IMR-90 (cell line): Measurements from ENCODE around the gene CTBP2. TPM values are rescaled to one million over a fixed set of nuclear protein-coding genes. Genes with fewer than 3 reads are reported as not detected.

Source experiments
- ATAC-seq: fragments of 200-7000 bp; cut with Tn5 transposase; 2 replicates; pipeline ENCODE4 v1.9.1; 2020; ENCODE audit warnings: low read depth, mild to moderate bottlenecking, moderate library complexity
- BruUV-seq: library from RNA; stranded (reverse); fragments of 400-500 nt; replicated peaks from 2 replicates; lab custom pipeline; 2021; lab: Mats Ljungman, UMichigan
- CTCF ChIA-PET: fragments of 300-600 bp; formaldehyde crosslinking; extraction: SDS; loops from one replicate; lab custom pipeline; 2021; ENCODE audit warnings: antibody characterized with exemption; lab: Yijun Ruan, JAX
- POLR2A ChIA-PET: fragments of 300-600 bp; sonication (Branson Sonifier 250); formaldehyde crosslinking; loops from one replicate; lab custom pipeline; 2022; ENCODE audit warnings: antibody characterized with exemption; ENCODE audit not compliant: unreplicated experiment; lab: Charles Lee
- DNase-seq: peaks from one replicate; pipeline ENCODE4 v3.0.0; 2013
- H2AFZ ChIP-seq: replicated peaks from 2 replicates; pipeline ENCODE3; 2013; ENCODE audit warnings: low read length, mild to moderate bottlenecking; ENCODE audit not compliant: poor library complexity
- H2AK5ac ChIP-seq: 2 replicates; pipeline ENCODE4 v1.6.1; 2013; ENCODE audit warnings: low read depth, low read length, inconsistent platforms
- H2AK9ac ChIP-seq: replicated peaks from 2 replicates; pipeline ENCODE3; 2013; ENCODE audit warnings: mild to moderate bottlenecking, low read depth, low read length, moderate library complexity; ENCODE audit not compliant: poor library complexity
- H2BK120ac ChIP-seq: 2 replicates; pipeline ENCODE4 v1.6.1; 2013; ENCODE audit warnings: low read depth, low read length, inconsistent platforms
- H2BK15ac ChIP-seq: 3 replicates; pipeline ENCODE4 v1.6.1; 2013; ENCODE audit warnings: low read depth, low read length, inconsistent platforms
- H2BK20ac ChIP-seq: 2 replicates; pipeline ENCODE4 v1.6.1; 2013; ENCODE audit warnings: low read depth, mild to moderate bottlenecking, inconsistent platforms, low read length, moderate library complexity
- H2BK5ac ChIP-seq: 2 replicates; pipeline ENCODE4 v1.6.1; 2013; ENCODE audit warnings: mild to moderate bottlenecking, low read depth, low read length, inconsistent platforms; ENCODE audit not compliant: poor library complexity, severe bottlenecking
- H3K14ac ChIP-seq: replicated peaks from 2 replicates; pipeline ENCODE4 v1.6.1; 2013; ENCODE audit warnings: low read depth, low read length, inconsistent platforms
- H3K18ac ChIP-seq: 2 replicates; pipeline ENCODE4 v1.6.1; 2013; ENCODE audit warnings: low read depth, low read length, control low read depth
- H3K23ac ChIP-seq: 2 replicates; pipeline ENCODE4 v1.6.1; 2013; ENCODE audit warnings: low read depth, low read length, inconsistent platforms
- H3K27ac ChIP-seq: 2 replicates; pipeline ENCODE4 v1.5.1; 2013; ENCODE audit warnings: mild to moderate bottlenecking, control low read depth, low read length; ENCODE audit not compliant: insufficient read depth
- H3K27me3 ChIP-seq: 2 replicates; pipeline ENCODE4 v1.6.1; 2013; ENCODE audit warnings: low read length; ENCODE audit not compliant: control insufficient read depth, insufficient read depth
- H3K36me3 ChIP-seq: 2 replicates; pipeline ENCODE4 v1.6.1; 2013; ENCODE audit warnings: low read length, mixed read lengths; ENCODE audit not compliant: control insufficient read depth, insufficient read depth
- H3K4ac ChIP-seq: 2 replicates; pipeline ENCODE4 v1.6.1; 2013; ENCODE audit warnings: low read depth, low read length, inconsistent platforms
- H3K4me1 ChIP-seq: 2 replicates; pipeline ENCODE4 v1.6.1; 2013; ENCODE audit warnings: low read length, mixed read lengths; ENCODE audit not compliant: control insufficient read depth, insufficient read depth
- H3K4me2 ChIP-seq: 2 replicates; pipeline ENCODE4 v1.6.1; 2013; ENCODE audit warnings: low read depth, mild to moderate bottlenecking, control low read depth, low read length, moderate library complexity
- H3K4me3 ChIP-seq: 2 replicates; pipeline ENCODE4 v1.5.1; 2013; ENCODE audit warnings: low read depth, mild to moderate bottlenecking, control low read depth, low read length, moderate library complexity; ENCODE audit not compliant: insufficient read depth
- H3K56ac ChIP-seq: 2 replicates; pipeline ENCODE4 v1.6.1; 2013; ENCODE audit warnings: low read length, inconsistent platforms; ENCODE audit not compliant: insufficient read depth; ENCODE audit errors: extremely low read depth
- H3K79me1 ChIP-seq, 2 experiments: 2 replicates each; pipeline ENCODE4 v1.6.1; 2013; ENCODE audit warnings: low read length in 2 of 2, inconsistent platforms in 1 of 2, low read depth in 1 of 2
- H3K9ac ChIP-seq: 2 replicates; pipeline ENCODE4 v1.6.1; 2013; ENCODE audit warnings: low read depth, low read length, control low read depth
- H3K9me1 ChIP-seq: 2 replicates; pipeline ENCODE4 v1.6.1; 2013; ENCODE audit warnings: low read length, inconsistent platforms; ENCODE audit not compliant: insufficient read depth
- H3K9me3 ChIP-seq: 2 replicates; pipeline ENCODE4 v1.6.1; 2013; ENCODE audit warnings: low read length; ENCODE audit not compliant: control insufficient read depth, insufficient read depth
- H4K20me1 ChIP-seq: 2 replicates; pipeline ENCODE4 v1.6.1; 2013; ENCODE audit warnings: low read length, inconsistent platforms; ENCODE audit not compliant: insufficient read depth
- H4K5ac ChIP-seq: 2 replicates; pipeline ENCODE4 v1.6.1; 2013; ENCODE audit warnings: mild to moderate bottlenecking, low read depth, low read length, control low read depth
- H4K8ac ChIP-seq, 2 experiments: 2 replicates each; pipeline ENCODE4 v1.6.1; 2013; ENCODE audit warnings: low read depth in 2 of 2, low read length in 2 of 2, control low read depth in 1 of 2, inconsistent platforms in 1 of 2
- H4K91ac ChIP-seq: 2 replicates; pipeline ENCODE4 v1.6.1; 2013; ENCODE audit warnings: low read depth, low read length, inconsistent platforms; ENCODE audit not compliant: insufficient read depth
- BHLHE40 ChIP-seq: fragments of 150-350 bp; IDR thresholded peaks from 2 replicates; pipeline ENCODE4 v1.6.1; 2016; ENCODE audit warnings: mild to moderate bottlenecking, low read depth, low read length
- CEBPB ChIP-seq: IDR thresholded peaks from 2 replicates; pipeline ENCODE4 v1.6.1; 2012; ENCODE audit warnings: low read depth, low read length, improper control_type of control experiment
- CHD1 ChIP-seq: IDR thresholded peaks from 2 replicates; pipeline ENCODE4 v1.6.1; 2012; ENCODE audit warnings: low read depth, low read length, improper control_type of control experiment
- CTCF ChIP-seq: conservative IDR thresholded peaks from 2 replicates; pipeline ENCODE4 v1.5.1; 2012; ENCODE audit warnings: mild to moderate bottlenecking, low read depth, low read length, improper control_type of control experiment
- ELK1 ChIP-seq: fragments of 150-350 bp; IDR thresholded peaks from 2 replicates; pipeline ENCODE4 v1.6.1; 2016; ENCODE audit warnings: low read depth, mild to moderate bottlenecking, low read length, moderate library complexity, borderline replicate concordance
- MAFK ChIP-seq: IDR thresholded peaks from 2 replicates; pipeline ENCODE4 v1.6.1; 2012; ENCODE audit warnings: low read depth, low read length, improper control_type of control experiment
- MAZ ChIP-seq: IDR thresholded peaks from 2 replicates; pipeline ENCODE4 v1.6.1; 2012; ENCODE audit warnings: low read depth, mild to moderate bottlenecking, low read length, improper control_type of control experiment, moderate library complexity, borderline replicate concordance
- MXI1 ChIP-seq: IDR thresholded peaks from 2 replicates; pipeline ENCODE4 v1.6.1; 2012; ENCODE audit warnings: low read depth, mild to moderate bottlenecking, low read length, moderate library complexity, borderline replicate concordance
- NFE2L2 ChIP-seq: fragments of 150-350 bp; IDR thresholded peaks from 2 replicates; pipeline ENCODE4 v1.6.1; 2016; ENCODE audit warnings: low read depth, mild to moderate bottlenecking, low read length
- POLR2A ChIP-seq: IDR thresholded peaks from 2 replicates; pipeline ENCODE4 v1.6.1; 2012; ENCODE audit warnings: mild to moderate bottlenecking, low read depth, low read length
- RAD21 ChIP-seq: IDR thresholded peaks from 2 replicates; pipeline ENCODE4 v1.6.1; 2012; ENCODE audit warnings: low read length, improper control_type of control experiment
- RCOR1 ChIP-seq: IDR thresholded peaks from 2 replicates; pipeline ENCODE4 v1.6.1; 2012; ENCODE audit warnings: mild to moderate bottlenecking, low read length, improper control_type of control experiment; ENCODE audit not compliant: insufficient replicate concordance
- RFX5 ChIP-seq: IDR thresholded peaks from 2 replicates; pipeline ENCODE4 v1.8.0; 2012; ENCODE audit warnings: low read depth, mild to moderate bottlenecking, low read length, moderate library complexity
- SMC3 ChIP-seq: fragments of 150-350 bp; IDR thresholded peaks from 2 replicates; pipeline ENCODE4 v1.6.1; 2016; ENCODE audit warnings: low read depth, mild to moderate bottlenecking, antibody characterized with exemption, low read length, moderate library complexity
- USF2 ChIP-seq: fragments of 150-350 bp; IDR thresholded peaks from 2 replicates; pipeline ENCODE4 v1.6.1; 2017; ENCODE audit warnings: mild to moderate bottlenecking, antibody characterized with exemption, low read length, low read depth
- WGBS, 2 experiments: methylation state at CpG; one replicate each; pipeline versions ENCODE4 v1.1.5 to v1.1.7; 2013; ENCODE audit warnings: missing lambda C conversion rate in 2 of 2; ENCODE audit not compliant: insufficient read length in 1 of 2; ENCODE audit errors: extremely low coverage in 2 of 2; 5-methylcytosine and 5-hydroxymethylcytosine counted together
- dilution Hi-C: fragments of 300-500 bp; cut with HindIII; formaldehyde crosslinking; loops from one replicate; pipeline ENCODE4 v1.14.3; 2018; ENCODE audit warnings: low sequenced_read_pairs; ENCODE audit not compliant: unreplicated experiment
- in situ Hi-C: fragments of 300-500 bp; cut with MboI; formaldehyde crosslinking; loops from 3 replicates; pipeline ENCODE4 v1.14.3; 2019; ENCODE audit warnings: low sequenced_read_pairs, inconsistent platforms, mixed read lengths
- intact Hi-C: fragments of 100-400 bp; cut with micrococcal nuclease; formaldehyde crosslinking; loops from 2 replicates; pipeline ENCODE4 v1.10.0; 2022
- polyA plus RNA-seq, 3 experiments: library from polyadenylated mRNA; depleted of rRNA; stranded (reverse); fragments of >200 nt; gene quantifications; 2 replicates each; pipeline ENCODE4 v1.2.3, GENCODE V29; 2012; ENCODE audit warnings: low replicate concordance in 1 of 3
- total RNA-seq: library from RNA; depleted of rRNA; stranded (reverse); fragments of >200 nt; gene quantifications from 2 replicates; pipeline ENCODE4 v1.2.3, GENCODE V29; 2012

CTBP2 gene
- total and polyA plus RNA-seq, 2 of the 4 experiments (the other 2 are of a cell fraction) = 81.0 to 86.6 TPM

GRCh38 chr10:125062914-125063230 lies 97.5 kb downstream of the CTBP2 start:
- BruUV-seq = no TSS peak
- no peak overlapping the region for H3K18ac ChIP-seq
- H2BK20ac ChIP-seq = no peak overlapping the region
- peaks cover 8% of the 10 kb centered on the region for H3K36me3 ChIP-seq
- TF ChIP-seq ELK1 (no peak), CTCF (no peak), RFX5 (no peak), RCOR1 (no peak), NFE2L2 (no peak), MXI1 (no peak), SMC3 (no peak), MAZ (no peak), BHLHE40 (no peak), CEBPB (no peak), MAFK (no peak), USF2 (no peak), RAD21 (no peak), POLR2A (no peak), CHD1 (no peak)
- intact Hi-C loops (loop anchor here (10.0 kb wide), 1 partner anchor 148 kb away; no protein-coding TSS in a partner anchor), dilution Hi-C loops (no loop called here), in situ Hi-C loops (no loop called here)
- no peak overlapping the region for H2AK9ac ChIP-seq
- no peak overlapping the region for H3K9ac ChIP-seq
- no peak for DNase-seq
- H2AFZ ChIP-seq = no peak overlapping the region
- H3K9me3 ChIP-seq = no peaks in the 10 kb centered on the region
- no peaks in the 10 kb centered on the region for H3K27me3 ChIP-seq
- no peak overlapping the region for H3K4me3 ChIP-seq
- H3K4me2 ChIP-seq = no peak overlapping the region
- no peak overlapping the region for H2BK5ac ChIP-seq
- no peak overlapping the region for H3K27ac ChIP-seq
- H4K91ac ChIP-seq = no peak overlapping the region
- CTCF ChIA-PET = no interaction called here
- 0 out of 4 replicates have a peak overlapping the region, but pooled peaks of 1 of the 2 experiments have one; percentile 19 for H4K8ac ChIP-seq
- POLR2A ChIA-PET = no interaction called here
- H2BK120ac ChIP-seq = no peak overlapping the region
- 40% methylated on average over 1 of the region's 9 CpGs; no CpG with 5 or more reads in 1 of the 2 experiments for WGBS, 2 experiments
- H2AK5ac ChIP-seq = 0 out of 2 replicates have a peak overlapping the region, but pooled peaks have one; percentile 22
- H4K20me1 ChIP-seq = peaks cover 85% of the 10 kb centered on the region
- no peak overlapping the region for H4K5ac ChIP-seq
- ATAC-seq = 0 out of 2 replicates have a peak, but pooled peaks have one; percentile 24
- peaks cover 36% of the 10 kb centered on the region for H3K9me1 ChIP-seq
- no peak overlapping the region for H3K4ac ChIP-seq
- no peak overlapping the region for H2BK15ac ChIP-seq
- H3K79me1 ChIP-seq = peaks cover 55 to 94% of the 10 kb centered on the region in 2 experiments
- no peak overlapping the region for H3K23ac ChIP-seq
- peaks cover 36% of the 10 kb centered on the region for H3K4me1 ChIP-seq
- H3K14ac ChIP-seq = no peak overlapping the region
- no peak overlapping the region for H3K56ac ChIP-seq
